SK-N-SH (cell line): ENCODE data around the gene SAMD4A. TPM values are rescaled to one million over a fixed set of nuclear protein-coding genes. Genes with fewer than 3 reads are reported as not detected.

Experiments used
- CTCF ChIA-PET: fragments of 300-600, 350-600 bp; formaldehyde crosslinking; extraction: SDS; loops from one replicate; lab custom pipeline; 2021; lab: Yijun Ruan, JAX
- POLR2A ChIA-PET: fragments of 350-600 bp; sonication (Branson Sonifier 250); formaldehyde crosslinking; extraction: SDS; loops from one replicate; lab custom pipeline; 2020; ENCODE audit warnings: antibody characterized with exemption, inconsistent platforms; lab: Yijun Ruan, JAX
- DNase-seq: peaks from one replicate; pipeline ENCODE4 v3.0.0; 2012
- H2AFZ ChIP-seq: fragments of 200-600 bp; sonication (generic); 2 replicates; pipeline ENCODE4 v1.8.1; 2016; ENCODE audit warnings: antibody characterized with exemption, mild to moderate bottlenecking, low read depth
- H3F3A ChIP-seq: fragments of 200-600 bp; sonication (generic); replicated peaks from 2 replicates; pipeline ENCODE3; 2016; ENCODE audit warnings: antibody characterized with exemption, mild to moderate bottlenecking; ENCODE audit not compliant: insufficient read depth
- H3K27ac ChIP-seq, 2 experiments: fragments of 200-500 bp in 1 of 2; fragments of 200-600 bp in 1 of 2; sonication (Bioruptor generic) in 1 of 2; sonication (generic), shearing (Covaris generic) in 1 of 2; 2 replicates each; pipeline versions ENCODE4 v1.5.1 to v1.6.1; 2014 to 2016; ENCODE audit warnings: low read depth in 2 of 2, inconsistent platforms in 1 of 2, low read length in 1 of 2, mild to moderate bottlenecking in 1 of 2, mixed read lengths in 1 of 2
- H3K27me3 ChIP-seq: fragments of 200-600 bp; sonication (generic), shearing (Covaris generic); 2 replicates; pipeline ENCODE4 v1.6.1; 2016; ENCODE audit warnings: mixed run types; ENCODE audit not compliant: insufficient read depth
- H3K36me3 ChIP-seq, 2 experiments: fragments of 200-500 bp in 1 of 2; fragments of 200-600 bp in 1 of 2; sonication (Bioruptor generic) in 1 of 2; sonication (generic) in 1 of 2; replicated peaks in 1 of 2; 2 replicates each; pipeline versions ENCODE3 to v1.5.1; 2014 to 2016; ENCODE audit warnings: low read length in 1 of 2, mild to moderate bottlenecking in 1 of 2; ENCODE audit not compliant: insufficient read depth in 2 of 2, control insufficient read depth in 1 of 2
- H3K4me1 ChIP-seq, 2 experiments: fragments of 200-500 bp in 1 of 2; fragments of 200-600 bp in 1 of 2; sonication (Bioruptor generic) in 1 of 2; sonication (generic), shearing (Covaris generic) in 1 of 2; 2 replicates each; pipeline versions ENCODE4 v1.5.1 to v1.6.1; 2014 to 2016; ENCODE audit warnings: low read depth in 1 of 2, low read length in 1 of 2, mixed run types in 1 of 2; ENCODE audit not compliant: insufficient read depth in 2 of 2, control insufficient read depth in 1 of 2
- H3K4me2 ChIP-seq: fragments of 200-600 bp; sonication (generic), shearing (Covaris generic); 2 replicates; pipeline ENCODE4 v1.6.1; 2017; ENCODE audit warnings: mixed run types
- H3K4me3 ChIP-seq, 2 experiments: fragments of 200-500 bp in 1 of 2; fragments of 200-600 bp in 1 of 2; sonication (Bioruptor generic) in 1 of 2; sonication (generic), shearing (Covaris generic) in 1 of 2; 2 replicates each; pipeline versions ENCODE4 v1.5.1 to v1.8.1; 2014 to 2016; ENCODE audit warnings: low read depth in 2 of 2, inconsistent platforms in 1 of 2, low read length in 1 of 2, mild to moderate bottlenecking in 1 of 2, mixed read lengths in 1 of 2, moderate library complexity in 1 of 2
- H3K79me2 ChIP-seq: fragments of 200-600 bp; sonication (generic); 2 replicates; pipeline ENCODE4 v1.8.1; 2017; ENCODE audit warnings: mild to moderate bottlenecking; ENCODE audit not compliant: insufficient read depth
- H3K9ac ChIP-seq: fragments of 200-600 bp; sonication (generic); 2 replicates; pipeline ENCODE4 v1.6.1; 2017; ENCODE audit warnings: mixed run types
- H3K9me2 ChIP-seq: fragments of 200-600 bp; sonication (generic); 2 replicates; pipeline ENCODE4 v1.6.1; 2017; ENCODE audit warnings: mixed run types
- H3K9me3 ChIP-seq: fragments of 200-600 bp; sonication (generic); 2 replicates; pipeline ENCODE4 v1.6.1; 2017; ENCODE audit warnings: mixed run types, mild to moderate bottlenecking, moderate library complexity
- H4K20me1 ChIP-seq: fragments of 200-600 bp; sonication (generic); 2 replicates; pipeline ENCODE4 v1.6.1; 2017; ENCODE audit warnings: mild to moderate bottlenecking, mixed run types; ENCODE audit not compliant: insufficient read depth
- CHD2 ChIP-seq: fragments of 150-350 bp; IDR thresholded peaks from 2 replicates; pipeline ENCODE4 v1.6.1; 2018; ENCODE audit warnings: low read length; ENCODE audit not compliant: partially characterized antibody
- CTCF ChIP-seq: fragments of 200-600 bp; sonication (generic); IDR thresholded peaks from 2 replicates; pipeline ENCODE4 v1.6.1; 2017; ENCODE audit warnings: antibody characterized with exemption, mild to moderate bottlenecking, moderate library complexity
- EP300 ChIP-seq, 2 experiments: IDR thresholded peaks; 2 replicates each; pipeline versions ENCODE4 v1.4.0 to v1.6.1; 2012; ENCODE audit warnings: borderline replicate concordance in 1 of 2, low read depth in 1 of 2, low read length in 1 of 2
- EZH2phosphoT487 ChIP-seq: fragments of 200-600 bp; sonication (generic); IDR thresholded peaks from 2 replicates; pipeline ENCODE4 v1.6.1; 2017; ENCODE audit warnings: low read depth, mixed run types, mild to moderate bottlenecking, antibody characterized with exemption, moderate library complexity, borderline replicate concordance
- FOSL2 ChIP-seq: IDR thresholded peaks from 2 replicates; pipeline ENCODE4 v1.4.0; 2012; ENCODE audit warnings: low read depth, mild to moderate bottlenecking, moderate library complexity, borderline replicate concordance
- GATA2 ChIP-seq: sonication (generic); formaldehyde crosslinking; IDR thresholded peaks from 2 replicates; pipeline ENCODE4 v1.5.0; 2020; ENCODE audit warnings: mild to moderate bottlenecking, missing genetic modification reagents
- IRF3 ChIP-seq: fragments of 150-350 bp; IDR thresholded peaks from 2 replicates; pipeline ENCODE4 v1.6.1; 2016; ENCODE audit warnings: mild to moderate bottlenecking, low read depth, low read length
- MEF2A ChIP-seq: IDR thresholded peaks from 2 replicates; pipeline ENCODE4 v1.4.0; 2012; ENCODE audit warnings: low read depth, borderline replicate concordance
- NFIC ChIP-seq: IDR thresholded peaks from 2 replicates; pipeline ENCODE4 v1.4.0; 2012; ENCODE audit warnings: borderline replicate concordance
- NRF1 ChIP-seq: IDR thresholded peaks from 2 replicates; pipeline ENCODE4 v1.6.1; 2012; ENCODE audit warnings: low read depth, mild to moderate bottlenecking, low read length
- POLR2AphosphoS5 ChIP-seq: IDR thresholded peaks from 2 replicates; pipeline ENCODE4 v1.6.1; 2012; ENCODE audit warnings: low read depth, low read length
- RAD21 ChIP-seq: IDR thresholded peaks from 2 replicates; pipeline ENCODE4 v1.6.1; 2012; ENCODE audit warnings: mild to moderate bottlenecking, low read length
- RCOR1 ChIP-seq: fragments of 150-350 bp; IDR thresholded peaks from 2 replicates; pipeline ENCODE4 v1.6.1; 2017; ENCODE audit warnings: antibody characterized with exemption, low read length
- RFX5 ChIP-seq: IDR thresholded peaks from 2 replicates; pipeline ENCODE4 v1.6.1; 2012; ENCODE audit warnings: mild to moderate bottlenecking, improper control_type of control experiment, low read length
- RXRA ChIP-seq: IDR thresholded peaks from 2 replicates; pipeline ENCODE4 v1.4.0; 2012; ENCODE audit warnings: low read depth, mild to moderate bottlenecking, borderline replicate concordance
- TEAD4 ChIP-seq: IDR thresholded peaks from 2 replicates; pipeline ENCODE4 v1.4.0; 2012; ENCODE audit warnings: mild to moderate bottlenecking, borderline replicate concordance; ENCODE audit not compliant: insufficient read depth
- USF1 ChIP-seq: IDR thresholded peaks from 2 replicates; pipeline ENCODE4 v1.4.0; 2012; ENCODE audit warnings: low read depth, borderline replicate concordance
- USF2 ChIP-seq: fragments of 150-350 bp; IDR thresholded peaks from 2 replicates; pipeline ENCODE4 v1.6.1; 2017; ENCODE audit warnings: antibody characterized with exemption, low read length, low read depth, borderline replicate concordance
- YY1 ChIP-seq: IDR thresholded peaks from 2 replicates; pipeline ENCODE4 v1.4.0; 2012; ENCODE audit warnings: low read depth, mild to moderate bottlenecking
- WGBS: methylation state at CpG from one replicate; pipeline ENCODE4 v1.1.6; 2017; ENCODE audit warnings: low lambda C conversion rate; 5-methylcytosine and 5-hydroxymethylcytosine counted together
- polyA plus RNA-seq, 3 experiments: library from polyadenylated mRNA; depleted of rRNA; stranded (reverse); fragments of >200 nt; gene quantifications; 2 replicates each; pipeline ENCODE4 v1.2.3, GENCODE V29; 2012

Gene SAMD4A
- polyA plus RNA-seq, 1 of the 3 experiments (the other 2 are of a cell fraction): 5.0 TPM

- Histone ChIP-seq H3K9me2 (no peaks in the 10 kb centered on the region), H3K4me3 (no peak overlapping the region), H4K20me1 (peaks cover 58% of the 10 kb centered on the region), H3K9ac (no peak overlapping the region), H3K79me2 (peaks cover 97% of the 10 kb centered on the region), H3K36me3 (peaks cover 0 to 21% of the 10 kb centered on the region in 2 experiments), H3F3A (peaks cover 9% of the 10 kb centered on the region), H2AFZ (no peak overlapping the region), H3K27ac (no peak overlapping the region), H3K4me2 (no peak overlapping the region), H3K27me3 (no peaks in the 10 kb centered on the region), H3K9me3 (no peaks in the 10 kb centered on the region), H3K4me1 (peaks cover 0 to 16% of the 10 kb centered on the region in 2 experiments; a peak in 1 of 4 replicates)
- ChIA-PET CTCF (interaction anchor here (1.0 to 2.3 kb wide), 6 partner anchors 11 to 143 kb away, joined by 3 to 10 read pairs (median 4); no protein-coding TSS in a partner anchor), POLR2A (no interaction called here)
- TF ChIP-seq USF1: no peak
- no peak for TF ChIP-seq TEAD4
- TF ChIP-seq MEF2A: no peak
- no peak for TF ChIP-seq EZH2phosphoT487
- TF ChIP-seq RXRA: no peak
- no peak for TF ChIP-seq FOSL2
- TF ChIP-seq RCOR1: no peak
- no peak for TF ChIP-seq YY1
- TF ChIP-seq RAD21: no peak
- TF ChIP-seq IRF3: no peak
- no peak for TF ChIP-seq CHD2
- TF ChIP-seq NFIC: no peak
- no peak for TF ChIP-seq EP300 (IDR thresholded peaks at IDR 0.05; ENCODE audit: borderline replicate concordance in 1 of 2, low read depth in 1 of 2, low read length in 1 of 2)
- TF ChIP-seq RFX5: no peak
- no peak for TF ChIP-seq USF2
- no peak for TF ChIP-seq NRF1
- no peak for TF ChIP-seq CTCF
- no peak for TF ChIP-seq GATA2 (CRISPR knock-in tag)
- TF ChIP-seq POLR2AphosphoS5: no peak
- no peak for DNase-seq
- 98% methylated on average over 5 of the region's 5 CpGs for WGBS
Measured at GRCh38 chr14:54711312-54711711, 144.4 kb downstream of the SAMD4A start.
